BE2C (cell line): Measurements from ENCODE around the gene SMARCA1.

Source experiments
- DNase-seq: peaks from one replicate; pipeline ENCODE4 v3.0.0-alpha.2; 2020
- H3K27me3 ChIP-seq: fragments of 250-450 bp; sonication (Bioruptor Pico); 2 replicates; pipeline ENCODE4 v1.5.1; 2020; ENCODE audit warnings: mild to moderate bottlenecking
- H3K36me3 ChIP-seq: fragments of 250-450 bp; sonication (Bioruptor Pico); 2 replicates; pipeline ENCODE4 v1.5.1; 2020; ENCODE audit warnings: mild to moderate bottlenecking
- H3K4me1 ChIP-seq: fragments of 250-450 bp; sonication (Bioruptor Pico); 2 replicates; pipeline ENCODE4 v1.5.1; 2020
- H3K4me3 ChIP-seq: 2 replicates; pipeline ENCODE4 v1.5.1; 2011; ENCODE audit warnings: low read depth, low read length
- H3K9me3 ChIP-seq: fragments of 250-450 bp; sonication (Bioruptor Pico); 2 replicates; pipeline ENCODE4 v1.5.1; 2020
- CTCF ChIP-seq: IDR thresholded peaks from 2 replicates; pipeline ENCODE4 v1.5.1; 2012; ENCODE audit warnings: mild to moderate bottlenecking, low read depth, low read length

SMARCA1 gene

GRCh38 chrX:129531132-129531531 is 7.8 kb upstream of the SMARCA1 start:
- Histone ChIP-seq H3K4me3 (no peak overlapping the region), H3K4me1 (no peaks in the 10 kb centered on the region), H3K36me3 (no peaks in the 10 kb centered on the region), H3K27me3 (no peaks in the 10 kb centered on the region), H3K9me3 (no peaks in the 10 kb centered on the region)
- DNase-seq: no peak
- TF ChIP-seq CTCF: no peak

- Histone ChIP-seq H3K4me1 (no peaks in the 10 kb centered on the region), H3K27me3 (no peaks in the 10 kb centered on the region), H3K4me3 (no peak overlapping the region), H3K9me3 (no peaks in the 10 kb centered on the region), H3K36me3 (no peaks in the 10 kb centered on the region)
- no peak for DNase-seq
- TF ChIP-seq CTCF: no peak
These were observed 7.1 kb upstream of the SMARCA1 start for GRCh38 chrX:129530410-129530809.

DNA sequence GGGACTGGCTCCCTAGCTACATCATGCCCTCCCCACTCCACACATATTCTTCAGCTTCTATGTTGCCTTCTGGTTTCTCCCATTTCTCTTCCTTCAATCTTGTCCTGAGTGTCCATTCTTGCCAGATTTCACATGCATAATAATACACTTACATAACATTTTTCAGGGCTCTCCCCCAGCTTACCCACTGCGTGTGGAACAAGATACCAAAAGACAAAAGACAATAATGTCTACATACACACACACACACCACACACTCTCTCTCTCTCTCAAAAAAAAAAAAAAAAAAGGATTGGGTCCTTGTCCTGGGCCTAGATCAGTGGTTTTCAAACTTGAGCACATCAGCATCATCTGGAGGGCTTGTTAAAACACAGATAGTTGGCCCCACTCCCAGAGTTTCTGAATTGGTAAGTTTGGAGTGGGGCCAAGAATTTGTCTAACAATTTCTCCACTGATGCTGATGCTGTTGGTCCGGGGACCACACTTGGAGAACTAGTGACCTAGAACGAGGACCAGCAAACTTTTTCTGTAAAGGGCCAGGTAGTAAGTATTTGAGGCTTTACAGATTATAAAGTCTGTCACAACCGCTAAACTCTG is 6.5 kb upstream of the SMARCA1 start:
- H3K9me3 ChIP-seq: no peaks in the 10 kb centered on the region
- no peaks in the 10 kb centered on the region for H3K4me1 ChIP-seq
- H3K36me3 ChIP-seq: no peaks in the 10 kb centered on the region
- no peaks in the 10 kb centered on the region for H3K27me3 ChIP-seq
- no peak overlapping the region for H3K4me3 ChIP-seq
- TF ChIP-seq CTCF: no peak
- peak; percentile 18 for DNase-seq

- no peak for DNase-seq
- H3K27me3 ChIP-seq: no peaks in the 10 kb centered on the region
- no peaks in the 10 kb centered on the region for H3K9me3 ChIP-seq
- no peak for TF ChIP-seq CTCF
- no peaks in the 10 kb centered on the region for H3K4me1 ChIP-seq
- H3K4me3 ChIP-seq: no peak overlapping the region
- H3K36me3 ChIP-seq: no peaks in the 10 kb centered on the region
These were observed 2.6 kb upstream of the SMARCA1 start for GRCh38 chrX:129525896-129526295.

DNA sequence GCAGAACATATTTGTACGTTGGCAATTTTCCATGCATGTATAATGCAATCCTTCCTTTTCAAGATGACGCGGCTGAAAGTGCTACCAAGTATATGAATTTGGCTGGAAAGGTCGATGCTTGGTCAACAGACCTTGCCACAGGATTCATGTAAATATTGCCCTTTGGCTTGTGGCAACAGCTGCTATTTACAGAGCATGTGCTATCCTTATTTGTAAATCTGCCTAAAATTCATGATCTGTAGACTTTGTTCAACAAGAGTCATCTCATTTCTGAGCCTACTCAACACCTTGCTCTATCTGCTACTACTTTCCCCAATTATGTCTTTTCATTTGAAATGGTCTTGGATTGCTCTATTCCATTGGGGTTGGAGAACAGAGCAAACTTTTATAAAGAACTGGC is 1.9 kb upstream of the SMARCA1 start:
- Histone ChIP-seq H3K4me1 (no peaks in the 10 kb centered on the region), H3K27me3 (no peaks in the 10 kb centered on the region), H3K36me3 (no peaks in the 10 kb centered on the region), H3K4me3 (no peak overlapping the region), H3K9me3 (no peaks in the 10 kb centered on the region)
- no peak for DNase-seq
- no peak for TF ChIP-seq CTCF

GRCh38 chrX:129524250-129524850 is 1.1 kb upstream of the SMARCA1 start:
- DNase-seq: no peak
- TF ChIP-seq CTCF: no peak
- Histone ChIP-seq H3K27me3 (no peaks in the 10 kb centered on the region), H3K36me3 (no peaks in the 10 kb centered on the region), H3K9me3 (no peaks in the 10 kb centered on the region), H3K4me3 (no peak overlapping the region), H3K4me1 (no peaks in the 10 kb centered on the region)
